Ovary (tissue), 3 donors: ENCODE data around the gene MAN1C1.

Source experiments
- CTCF ChIP-seq, 3 donors: fragments of 450-650 bp in 2 of 3; fragments of 200-600 bp in 1 of 3; IDR thresholded peaks; one replicate each; pipeline versions ENCODE4 v1.5.1 to v1.8.0; 2016 to 2022; ENCODE audit warnings: antibody characterized with exemption in 3 of 3, mild to moderate bottlenecking in 1 of 3
- POLR2A ChIP-seq: fragments of 450-650 bp; IDR thresholded peaks from one replicate; pipeline ENCODE4 v1.6.1; 2017; ENCODE audit warnings: antibody characterized with exemption, mild to moderate bottlenecking, moderate library complexity
- donor health status: DM: no; HTN: no; CAD: no.

GRCh38 chr1:25687221-25688017, 70.8 kb downstream of the MAN1C1 start:
- no peak for TF ChIP-seq POLR2A
- no peak for TF ChIP-seq CTCF (IDR thresholded peaks at IDR 0.05)
